Neural crest cell (in vitro differentiated cells): Measurements from ENCODE around the gene RNLS. TPM values are rescaled to one million over a fixed set of nuclear protein-coding genes. Genes with fewer than 3 reads are reported as not detected.

ENCODE experiments used
- DNase-seq: peaks from one replicate; pipeline ENCODE4 v3.0.0; 2021; ENCODE audit warnings: low read depth, mixed read lengths, low spot score
- H3K27ac Mint-ChIP-seq: one replicate; pipeline ENCODE4 v1.8.0; 2021; ENCODE audit warnings: mild to moderate bottlenecking, mixed read lengths; ENCODE audit not compliant: unreplicated experiment
- H3K27me3 Mint-ChIP-seq: 2 replicates; pipeline ENCODE4 v1.8.0; 2021; ENCODE audit warnings: low read depth, mild to moderate bottlenecking, mixed read lengths
- H3K36me3 Mint-ChIP-seq: 2 replicates; pipeline ENCODE4 v1.8.0; 2021; ENCODE audit warnings: low read depth, mild to moderate bottlenecking, mixed read lengths
- H3K4me1 Mint-ChIP-seq: 2 replicates; pipeline ENCODE4 v1.8.0; 2021; ENCODE audit warnings: mixed read lengths
- H3K4me3 Mint-ChIP-seq: one replicate; pipeline ENCODE4 v1.8.0; 2021; ENCODE audit warnings: mild to moderate bottlenecking, mixed read lengths
- H3K9me3 Mint-ChIP-seq: 2 replicates; pipeline ENCODE4 v1.8.0; 2021; ENCODE audit warnings: mixed read lengths
- total RNA-seq: library from RNA; stranded (reverse); gene quantifications from 2 replicates; pipeline ENCODE4 v1.2.1, GENCODE V29; 2021
- TF ChIP-seq, protein P1 (sequence below): fragments of 200-600 bp; sonication (generic); conservative IDR thresholded peaks from 2 replicates; pipeline ENCODE4 v1.5.0; 2021; ENCODE audit warnings: antibody characterized with exemption, mild to moderate bottlenecking

RNLS gene
- total RNA-seq, 1 donor from 2014 or later, result 3.3 TPM

DNA sequence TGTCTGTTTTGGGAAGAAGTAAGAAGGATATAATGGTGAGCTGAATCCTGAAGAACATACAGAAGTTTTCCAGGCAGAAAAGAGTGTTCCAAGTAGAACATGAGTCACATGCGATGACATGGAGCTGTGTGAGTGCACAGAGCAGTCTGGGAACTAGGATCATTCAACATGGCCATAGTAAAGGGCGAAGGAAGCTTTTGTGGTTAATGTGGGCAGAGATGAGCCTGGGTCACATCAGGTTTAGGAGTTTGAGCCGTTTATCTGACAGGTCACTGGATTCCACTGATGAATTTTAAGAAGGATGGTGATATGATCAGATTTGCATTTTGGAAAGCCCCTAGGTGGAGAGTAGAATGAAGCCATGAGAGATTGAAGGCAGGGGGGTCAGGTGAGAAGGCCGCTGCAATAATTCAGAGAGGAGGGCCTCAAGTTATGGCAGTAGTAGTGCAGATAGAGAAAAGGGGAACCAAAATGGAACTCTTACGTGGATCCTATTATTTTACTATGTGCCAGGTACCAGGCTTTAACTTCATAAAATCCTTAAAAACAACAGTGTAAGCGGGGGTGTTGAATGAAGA lies 171.3 kb downstream of the RNLS start:
- Mint-ChIP-seq H3K4me3 (no peak overlapping the region), H3K27me3 (no peaks in the 10 kb centered on the region), H3K4me1 (peaks cover 12% of the 10 kb centered on the region), H3K36me3 (no peaks in the 10 kb centered on the region), H3K9me3 (peaks cover under 1% of the 10 kb centered on the region), H3K27ac (no peak overlapping the region)
- no peak for DNase-seq
- TF ChIP-seq, protein P1, sequence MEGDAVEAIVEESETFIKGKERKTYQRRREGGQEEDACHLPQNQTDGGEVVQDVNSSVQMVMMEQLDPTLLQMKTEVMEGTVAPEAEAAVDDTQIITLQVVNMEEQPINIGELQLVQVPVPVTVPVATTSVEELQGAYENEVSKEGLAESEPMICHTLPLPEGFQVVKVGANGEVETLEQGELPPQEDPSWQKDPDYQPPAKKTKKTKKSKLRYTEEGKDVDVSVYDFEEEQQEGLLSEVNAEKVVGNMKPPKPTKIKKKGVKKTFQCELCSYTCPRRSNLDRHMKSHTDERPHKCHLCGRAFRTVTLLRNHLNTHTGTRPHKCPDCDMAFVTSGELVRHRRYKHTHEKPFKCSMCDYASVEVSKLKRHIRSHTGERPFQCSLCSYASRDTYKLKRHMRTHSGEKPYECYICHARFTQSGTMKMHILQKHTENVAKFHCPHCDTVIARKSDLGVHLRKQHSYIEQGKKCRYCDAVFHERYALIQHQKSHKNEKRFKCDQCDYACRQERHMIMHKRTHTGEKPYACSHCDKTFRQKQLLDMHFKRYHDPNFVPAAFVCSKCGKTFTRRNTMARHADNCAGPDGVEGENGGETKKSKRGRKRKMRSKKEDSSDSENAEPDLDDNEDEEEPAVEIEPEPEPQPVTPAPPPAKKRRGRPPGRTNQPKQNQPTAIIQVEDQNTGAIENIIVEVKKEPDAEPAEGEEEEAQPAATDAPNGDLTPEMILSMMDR, result no peak

DNA sequence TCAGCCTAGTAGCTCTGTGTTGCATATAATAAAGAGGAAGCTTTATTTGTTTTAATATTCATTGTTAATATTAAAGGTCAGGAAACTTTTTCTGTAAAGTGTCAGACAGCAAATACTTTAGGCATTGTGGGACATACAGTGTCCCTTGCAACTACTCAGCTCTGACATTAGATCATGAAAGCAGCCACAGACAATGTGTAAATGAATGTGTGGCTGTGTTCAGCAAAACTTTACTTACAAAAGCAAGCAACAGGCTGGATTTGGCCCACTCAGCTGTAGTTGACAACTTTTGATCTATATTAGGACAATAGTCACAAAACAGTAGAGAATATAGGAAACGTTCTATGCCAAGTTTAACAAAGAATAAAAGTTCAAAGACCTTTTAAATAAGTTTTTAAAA lies 173.3 kb downstream of the RNLS start:
- Mint-ChIP-seq H3K9me3 (peaks cover 4% of the 10 kb centered on the region), H3K4me1 (no peaks in the 10 kb centered on the region), H3K4me3 (no peak overlapping the region), H3K36me3 (no peaks in the 10 kb centered on the region), H3K27ac (no peak overlapping the region), H3K27me3 (no peaks in the 10 kb centered on the region)
- TF ChIP-seq, protein P1, result no peak
- no peak for DNase-seq

DNA sequence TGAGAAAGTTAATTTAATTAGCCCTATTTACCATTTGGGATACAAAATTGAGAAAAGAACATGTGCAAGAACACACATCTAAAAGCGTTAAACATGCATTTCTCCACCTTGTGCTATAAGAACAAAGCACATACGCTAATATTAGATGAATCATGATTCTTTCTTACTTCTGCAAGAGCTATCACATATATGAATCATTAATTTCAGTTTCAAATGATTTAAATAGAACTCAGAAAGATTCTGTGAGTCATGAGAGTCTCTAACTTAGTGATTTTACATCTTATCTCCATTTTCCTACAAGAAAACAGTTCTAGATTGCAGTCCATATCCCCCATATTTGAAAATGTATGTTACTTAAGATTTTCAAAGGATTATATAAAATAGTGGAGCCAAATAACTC lies 173.9 kb downstream of the RNLS start:
- no peak overlapping the region for H3K4me3 Mint-ChIP-seq
- TF ChIP-seq, protein P1, result no peak
- H3K36me3 Mint-ChIP-seq, result no peaks in the 10 kb centered on the region
- peaks cover 4% of the 10 kb centered on the region for H3K9me3 Mint-ChIP-seq
- no peak overlapping the region for H3K27ac Mint-ChIP-seq
- H3K4me1 Mint-ChIP-seq, result no peaks in the 10 kb centered on the region
- H3K27me3 Mint-ChIP-seq, result no peaks in the 10 kb centered on the region
- DNase-seq, result no peak

DNA sequence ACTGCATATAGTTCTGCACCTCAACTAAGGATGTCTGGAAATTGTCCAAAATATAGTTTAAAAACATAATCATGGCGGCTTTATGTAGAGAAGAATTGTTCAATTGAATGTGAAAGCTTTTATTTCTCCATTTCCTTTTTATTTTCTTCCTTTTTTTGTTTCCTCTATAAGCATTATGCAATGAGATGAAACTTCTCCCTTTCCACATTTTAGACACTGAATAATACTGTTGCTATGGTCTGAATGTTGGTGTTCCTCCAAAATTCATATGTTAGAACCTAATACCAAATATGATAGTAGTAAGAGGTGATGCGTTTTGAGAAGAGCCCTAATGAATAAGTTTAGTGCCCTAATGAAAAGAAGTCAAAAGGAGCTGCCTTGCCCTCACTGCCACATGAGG lies 175.0 kb downstream of the RNLS start:
- TF ChIP-seq, protein P1, result no peak
- H3K36me3 Mint-ChIP-seq, result no peaks in the 10 kb centered on the region
- no peak overlapping the region for H3K27ac Mint-ChIP-seq
- DNase-seq, result no peak
- no peak overlapping the region for H3K4me3 Mint-ChIP-seq
- H3K27me3 Mint-ChIP-seq, result no peaks in the 10 kb centered on the region
- H3K9me3 Mint-ChIP-seq, result peaks cover 4% of the 10 kb centered on the region
- H3K4me1 Mint-ChIP-seq, result no peaks in the 10 kb centered on the region

DNA sequence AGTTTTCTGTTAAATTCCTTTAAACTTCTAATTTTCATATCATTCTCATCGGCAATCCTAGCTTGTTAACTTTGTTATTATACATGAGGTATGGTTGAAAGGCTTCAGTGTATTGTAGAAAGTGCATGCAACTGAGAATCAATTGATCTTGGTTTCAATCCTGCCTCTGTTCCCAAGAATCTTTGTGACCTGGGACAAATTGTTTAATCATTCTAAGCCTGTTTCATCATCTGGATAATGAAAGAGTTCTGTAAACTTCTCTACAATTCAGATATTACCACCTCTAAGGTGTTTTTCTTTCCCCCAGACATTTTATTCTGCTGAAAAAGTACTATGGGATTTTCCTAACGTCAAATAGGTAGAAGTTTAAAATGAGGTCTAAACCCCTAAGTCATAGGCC lies 179.0 kb downstream of the RNLS start:
- Mint-ChIP-seq H3K36me3 (peaks cover 4% of the 10 kb centered on the region), H3K27ac (no peak overlapping the region)

More for the DNA sequence above, 179.0 kb downstream of the RNLS start:
- no peaks in the 10 kb centered on the region for H3K27me3 Mint-ChIP-seq
- no peaks in the 10 kb centered on the region for H3K4me1 Mint-ChIP-seq
- DNase-seq, result no peak
- TF ChIP-seq, protein P1, result no peak
- H3K9me3 Mint-ChIP-seq, result peaks cover 4% of the 10 kb centered on the region
- H3K4me3 Mint-ChIP-seq, result no peak overlapping the region
